ENCODE measurements around the gene EGLN3. TPM values are rescaled to one million over a fixed set of nuclear protein-coding genes. Genes with fewer than 3 reads are reported as not detected.

Gene EGLN3
- total RNA-seq, 3 donors from 2014 or later (not counting 1 experiment from before 2014, with no cell fraction given): 0.52 to 1.1 (median 0.57) TPM

DNA sequence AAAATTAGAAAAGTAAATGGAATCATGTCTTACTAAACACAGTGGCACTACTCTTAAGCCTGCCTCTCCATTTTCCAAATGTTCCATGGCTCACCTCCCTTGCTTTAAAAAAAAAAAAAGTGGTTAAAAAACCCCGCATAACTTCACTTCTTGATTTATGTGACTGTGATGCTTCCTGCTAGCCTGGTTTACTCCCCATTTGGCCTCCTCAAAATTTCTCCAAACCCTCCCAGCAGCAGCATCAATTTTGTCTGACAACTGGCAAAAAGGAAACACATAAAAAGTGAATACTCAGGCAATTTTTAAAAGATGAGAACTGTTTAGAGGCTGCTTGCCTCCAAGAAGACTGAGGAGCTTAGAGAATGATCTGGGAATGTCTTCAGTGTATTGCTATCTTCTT, 17.8 kb upstream of the EGLN3 start:
- intact Hi-C loops (cut with micrococcal nuclease): no loop called here
- H3K36me3 Mint-ChIP-seq: no peaks in the 10 kb centered on the region
- Histone ChIP-seq H3K4me1 (ENCODE audit: control insufficient read depth, insufficient read depth, low read length) (no peaks in the 10 kb centered on the region), H3K27me3 (ENCODE audit: control insufficient read depth, insufficient read depth, low read length) (no peaks in the 10 kb centered on the region), H3K27ac (ENCODE audit: low read length) (no peak overlapping the region), H3K4me3 (ENCODE audit: low read length) (no peak overlapping the region), H3K36me3 (ENCODE audit: control insufficient read depth, insufficient read depth, low read length) (no peaks in the 10 kb centered on the region), H3K9me3 (ENCODE audit: control insufficient read depth, insufficient read depth, low read length) (no peaks in the 10 kb centered on the region)
- WGBS (ENCODE audit: insufficient coverage): 33% methylated on average over 1 of the region's 1 CpG
- H3K27me3 Mint-ChIP-seq (ENCODE audit: low read depth in 2 of 2): peaks cover 5 to 14% of the 10 kb centered on the region in 2 donors
- no peaks in the 10 kb centered on the region for H3K4me1 Mint-ChIP-seq
- H3K9me3 Mint-ChIP-seq: peaks cover 2 to 5% of the 10 kb centered on the region in 2 donors
- no peak overlapping the region for H3K4me3 Mint-ChIP-seq
- DNase-seq (no peak), ATAC-seq (no peak)
- TF ChIP-seq, protein P1, sequence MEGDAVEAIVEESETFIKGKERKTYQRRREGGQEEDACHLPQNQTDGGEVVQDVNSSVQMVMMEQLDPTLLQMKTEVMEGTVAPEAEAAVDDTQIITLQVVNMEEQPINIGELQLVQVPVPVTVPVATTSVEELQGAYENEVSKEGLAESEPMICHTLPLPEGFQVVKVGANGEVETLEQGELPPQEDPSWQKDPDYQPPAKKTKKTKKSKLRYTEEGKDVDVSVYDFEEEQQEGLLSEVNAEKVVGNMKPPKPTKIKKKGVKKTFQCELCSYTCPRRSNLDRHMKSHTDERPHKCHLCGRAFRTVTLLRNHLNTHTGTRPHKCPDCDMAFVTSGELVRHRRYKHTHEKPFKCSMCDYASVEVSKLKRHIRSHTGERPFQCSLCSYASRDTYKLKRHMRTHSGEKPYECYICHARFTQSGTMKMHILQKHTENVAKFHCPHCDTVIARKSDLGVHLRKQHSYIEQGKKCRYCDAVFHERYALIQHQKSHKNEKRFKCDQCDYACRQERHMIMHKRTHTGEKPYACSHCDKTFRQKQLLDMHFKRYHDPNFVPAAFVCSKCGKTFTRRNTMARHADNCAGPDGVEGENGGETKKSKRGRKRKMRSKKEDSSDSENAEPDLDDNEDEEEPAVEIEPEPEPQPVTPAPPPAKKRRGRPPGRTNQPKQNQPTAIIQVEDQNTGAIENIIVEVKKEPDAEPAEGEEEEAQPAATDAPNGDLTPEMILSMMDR (IDR thresholded peaks at IDR 0.05): no peak
- no peak overlapping the region for H3K27ac Mint-ChIP-seq

DNA sequence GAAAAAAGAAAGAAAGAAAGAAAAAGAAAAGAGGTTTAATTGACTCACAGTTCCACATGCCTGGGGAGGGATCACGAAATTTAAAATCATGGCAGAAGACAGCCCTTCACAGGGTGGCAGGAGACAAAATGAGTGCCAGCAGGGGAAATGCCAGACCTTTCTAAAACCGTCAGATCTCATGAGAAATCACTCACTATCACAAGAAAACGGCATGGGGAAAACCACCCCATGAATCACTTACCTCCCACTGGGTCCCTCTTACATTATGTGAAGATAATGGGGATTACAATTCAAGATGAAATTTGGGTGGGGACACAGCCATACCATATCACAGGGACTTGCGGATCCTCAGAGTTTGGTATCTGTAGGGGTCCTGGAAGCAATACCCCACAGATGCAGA, 16.3 kb upstream of the EGLN3 start:
- H3K27me3 ChIP-seq (ENCODE audit: control insufficient read depth, insufficient read depth, low read length): no peaks in the 10 kb centered on the region
- H3K4me1 ChIP-seq (ENCODE audit: control insufficient read depth, insufficient read depth, low read length): no peaks in the 10 kb centered on the region
- no peak overlapping the region for H3K4me3 Mint-ChIP-seq
- no peaks in the 10 kb centered on the region for H3K36me3 Mint-ChIP-seq
- ATAC-seq (no peak), DNase-seq (no peak)
- no peaks in the 10 kb centered on the region for H3K4me1 Mint-ChIP-seq
- TF ChIP-seq, protein P1 (IDR thresholded peaks at IDR 0.05): no peak
- H3K27ac ChIP-seq (ENCODE audit: low read length): no peak overlapping the region
- no peaks in the 10 kb centered on the region for H3K36me3 ChIP-seq (ENCODE audit: control insufficient read depth, insufficient read depth, low read length)
- peaks cover 2 to 5% of the 10 kb centered on the region in 2 donors for H3K9me3 Mint-ChIP-seq
- intact Hi-C loops (cut with micrococcal nuclease): no loop called here
- H3K9me3 ChIP-seq (ENCODE audit: control insufficient read depth, insufficient read depth, low read length): no peaks in the 10 kb centered on the region
- H3K27me3 Mint-ChIP-seq (ENCODE audit: low read depth in 2 of 2): peaks cover 3 to 14% of the 10 kb centered on the region in 2 donors
- no peak overlapping the region for H3K4me3 ChIP-seq (ENCODE audit: low read length)
- H3K27ac Mint-ChIP-seq: no peak overlapping the region
- WGBS (ENCODE audit: insufficient coverage): 79% methylated on average over 2 of the region's 4 CpGs

DNA sequence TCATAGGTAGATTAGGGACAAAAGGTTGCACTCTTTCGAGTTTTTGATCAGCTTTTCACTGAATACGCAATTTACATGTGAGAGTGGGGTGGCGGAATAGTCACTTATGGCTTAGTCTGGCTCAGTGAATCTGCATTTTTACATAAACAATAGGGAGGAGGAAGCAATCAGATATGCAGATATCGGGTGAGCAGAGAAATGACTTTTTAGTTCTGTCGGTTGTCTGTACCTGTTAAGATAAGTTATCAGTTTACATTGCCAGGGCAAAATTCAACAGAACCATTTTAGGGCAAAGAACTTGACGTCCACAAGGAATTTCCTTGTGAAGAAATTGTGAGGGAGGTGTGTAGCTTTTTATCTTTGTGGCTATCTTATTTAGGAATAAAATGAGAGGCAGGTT, 15.4 kb upstream of the EGLN3 start:
- no peak overlapping the region for H3K4me3 Mint-ChIP-seq
- H3K4me1 Mint-ChIP-seq: no peaks in the 10 kb centered on the region
- Histone ChIP-seq H3K27ac (ENCODE audit: low read length) (no peak overlapping the region), H3K36me3 (ENCODE audit: control insufficient read depth, insufficient read depth, low read length) (no peaks in the 10 kb centered on the region), H3K4me3 (ENCODE audit: low read length) (no peak overlapping the region), H3K27me3 (ENCODE audit: control insufficient read depth, insufficient read depth, low read length) (no peaks in the 10 kb centered on the region), H3K4me1 (ENCODE audit: control insufficient read depth, insufficient read depth, low read length) (no peaks in the 10 kb centered on the region), H3K9me3 (ENCODE audit: control insufficient read depth, insufficient read depth, low read length) (no peaks in the 10 kb centered on the region)
- peaks cover 3 to 14% of the 10 kb centered on the region in 2 donors for H3K27me3 Mint-ChIP-seq (ENCODE audit: low read depth in 2 of 2)
- intact Hi-C loops (cut with micrococcal nuclease): no loop called here
- H3K27ac Mint-ChIP-seq: no peak overlapping the region
- ATAC-seq (no peak), DNase-seq (no peak)
- TF ChIP-seq, protein P1 (IDR thresholded peaks at IDR 0.05): no peak
- H3K9me3 Mint-ChIP-seq: peaks cover 2 to 5% of the 10 kb centered on the region in 2 donors
- 86% methylated on average over 6 of the region's 6 CpGs for WGBS (ENCODE audit: insufficient coverage)
- H3K36me3 Mint-ChIP-seq: no peaks in the 10 kb centered on the region

DNA sequence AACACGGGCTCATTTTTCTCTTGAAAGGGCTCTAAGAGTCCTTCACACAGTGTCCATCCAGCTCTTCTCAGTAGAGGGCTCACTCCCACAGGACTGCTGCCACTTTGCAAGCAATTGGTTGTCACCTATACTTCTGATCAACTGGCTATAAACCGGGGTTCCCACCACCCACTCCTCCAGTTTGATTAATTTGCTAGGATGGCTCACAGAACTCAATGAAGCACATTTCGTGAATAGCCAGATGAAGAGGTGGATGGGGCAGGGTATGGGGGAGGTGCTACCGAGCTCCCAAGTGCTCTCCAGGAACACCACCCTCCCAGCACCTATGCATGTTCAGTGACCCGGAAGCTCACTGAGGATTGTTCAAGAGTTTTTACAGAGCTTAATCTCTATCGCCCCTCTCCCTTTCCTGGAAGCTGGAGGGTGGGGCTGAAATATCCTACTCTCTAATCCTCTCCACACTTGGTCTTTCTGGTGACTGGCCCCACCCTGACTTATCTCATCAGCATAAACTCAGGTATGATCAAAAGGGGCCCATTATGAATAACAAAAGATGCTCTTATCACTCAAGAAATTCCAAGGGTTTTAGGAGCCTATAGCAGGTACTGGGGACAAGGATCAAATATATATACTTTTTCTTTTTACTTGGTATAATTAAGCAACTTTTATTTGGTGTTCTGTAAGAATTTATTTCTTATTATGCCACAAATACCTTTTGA, 13.9 kb upstream of the EGLN3 start:
- Mint-ChIP-seq H3K4me3 (no peak overlapping the region), H3K4me1 (no peaks in the 10 kb centered on the region), H3K27ac (no peak overlapping the region), H3K9me3 (peaks cover 0 to 2% of the 10 kb centered on the region in 2 donors), H3K27me3 (ENCODE audit: low read depth in 2 of 2) (peaks cover 5 to 14% of the 10 kb centered on the region in 2 donors), H3K36me3 (no peaks in the 10 kb centered on the region)
- ATAC-seq (no peak), DNase-seq (no peak)
- 91% methylated on average over 3 of the region's 6 CpGs for WGBS (ENCODE audit: insufficient coverage)
- Histone ChIP-seq H3K9me3 (ENCODE audit: control insufficient read depth, insufficient read depth, low read length) (no peaks in the 10 kb centered on the region), H3K4me1 (ENCODE audit: control insufficient read depth, insufficient read depth, low read length) (no peaks in the 10 kb centered on the region), H3K27me3 (ENCODE audit: control insufficient read depth, insufficient read depth, low read length) (no peaks in the 10 kb centered on the region), H3K36me3 (ENCODE audit: control insufficient read depth, insufficient read depth, low read length) (no peaks in the 10 kb centered on the region), H3K27ac (ENCODE audit: low read length) (no peak overlapping the region), H3K4me3 (ENCODE audit: low read length) (no peak overlapping the region)
- TF ChIP-seq, protein P1 (IDR thresholded peaks at IDR 0.05): no peak
- intact Hi-C loops (cut with micrococcal nuclease): no loop called here

Measured in natural killer cell (primary cell).